SK-N-SH (cell line): ENCODE results near the gene BLOC1S1. TPM values are rescaled to one million over a fixed set of nuclear protein-coding genes. Genes with fewer than 3 reads are reported as not detected.

Source experiments
- CTCF ChIA-PET: fragments of 300-600, 350-600 bp; formaldehyde crosslinking; extraction: SDS; loops from one replicate; lab custom pipeline; 2021; lab: Yijun Ruan, JAX
- POLR2A ChIA-PET: fragments of 350-600 bp; sonication (Branson Sonifier 250); formaldehyde crosslinking; extraction: SDS; loops from one replicate; lab custom pipeline; 2020; ENCODE audit warnings: antibody characterized with exemption, inconsistent platforms; lab: Yijun Ruan, JAX
- DNase-seq: peaks from one replicate; pipeline ENCODE4 v3.0.0; 2012
- H2AFZ ChIP-seq: fragments of 200-600 bp; sonication (generic); 2 replicates; pipeline ENCODE4 v1.8.1; 2016; ENCODE audit warnings: antibody characterized with exemption, mild to moderate bottlenecking, low read depth
- H3F3A ChIP-seq: fragments of 200-600 bp; sonication (generic); replicated peaks from 2 replicates; pipeline ENCODE3; 2016; ENCODE audit warnings: antibody characterized with exemption, mild to moderate bottlenecking; ENCODE audit not compliant: insufficient read depth
- H3K27ac ChIP-seq, 2 experiments: fragments of 200-500 bp in 1 of 2; fragments of 200-600 bp in 1 of 2; sonication (Bioruptor generic) in 1 of 2; sonication (generic), shearing (Covaris generic) in 1 of 2; 2 replicates each; pipeline versions ENCODE4 v1.5.1 to v1.6.1; 2014 to 2016; ENCODE audit warnings: low read depth in 2 of 2, inconsistent platforms in 1 of 2, low read length in 1 of 2, mild to moderate bottlenecking in 1 of 2, mixed read lengths in 1 of 2
- H3K27me3 ChIP-seq: fragments of 200-600 bp; sonication (generic), shearing (Covaris generic); 2 replicates; pipeline ENCODE4 v1.6.1; 2016; ENCODE audit warnings: mixed run types; ENCODE audit not compliant: insufficient read depth
- H3K36me3 ChIP-seq, 2 experiments: fragments of 200-500 bp in 1 of 2; fragments of 200-600 bp in 1 of 2; sonication (Bioruptor generic) in 1 of 2; sonication (generic) in 1 of 2; replicated peaks in 1 of 2; 2 replicates each; pipeline versions ENCODE3 to v1.5.1; 2014 to 2016; ENCODE audit warnings: low read length in 1 of 2, mild to moderate bottlenecking in 1 of 2; ENCODE audit not compliant: insufficient read depth in 2 of 2, control insufficient read depth in 1 of 2
- H3K4me1 ChIP-seq, 2 experiments: fragments of 200-500 bp in 1 of 2; fragments of 200-600 bp in 1 of 2; sonication (Bioruptor generic) in 1 of 2; sonication (generic), shearing (Covaris generic) in 1 of 2; 2 replicates each; pipeline versions ENCODE4 v1.5.1 to v1.6.1; 2014 to 2016; ENCODE audit warnings: low read depth in 1 of 2, low read length in 1 of 2, mixed run types in 1 of 2; ENCODE audit not compliant: insufficient read depth in 2 of 2, control insufficient read depth in 1 of 2
- H3K4me2 ChIP-seq: fragments of 200-600 bp; sonication (generic), shearing (Covaris generic); 2 replicates; pipeline ENCODE4 v1.6.1; 2017; ENCODE audit warnings: mixed run types
- H3K4me3 ChIP-seq, 2 experiments: fragments of 200-500 bp in 1 of 2; fragments of 200-600 bp in 1 of 2; sonication (Bioruptor generic) in 1 of 2; sonication (generic), shearing (Covaris generic) in 1 of 2; 2 replicates each; pipeline versions ENCODE4 v1.5.1 to v1.8.1; 2014 to 2016; ENCODE audit warnings: low read depth in 2 of 2, inconsistent platforms in 1 of 2, low read length in 1 of 2, mild to moderate bottlenecking in 1 of 2, mixed read lengths in 1 of 2, moderate library complexity in 1 of 2
- H3K79me2 ChIP-seq: fragments of 200-600 bp; sonication (generic); 2 replicates; pipeline ENCODE4 v1.8.1; 2017; ENCODE audit warnings: mild to moderate bottlenecking; ENCODE audit not compliant: insufficient read depth
- H3K9ac ChIP-seq: fragments of 200-600 bp; sonication (generic); 2 replicates; pipeline ENCODE4 v1.6.1; 2017; ENCODE audit warnings: mixed run types
- H3K9me2 ChIP-seq: fragments of 200-600 bp; sonication (generic); 2 replicates; pipeline ENCODE4 v1.6.1; 2017; ENCODE audit warnings: mixed run types
- H3K9me3 ChIP-seq: fragments of 200-600 bp; sonication (generic); 2 replicates; pipeline ENCODE4 v1.6.1; 2017; ENCODE audit warnings: mixed run types, mild to moderate bottlenecking, moderate library complexity
- H4K20me1 ChIP-seq: fragments of 200-600 bp; sonication (generic); 2 replicates; pipeline ENCODE4 v1.6.1; 2017; ENCODE audit warnings: mild to moderate bottlenecking, mixed run types; ENCODE audit not compliant: insufficient read depth
- ELF1 ChIP-seq: IDR thresholded peaks from 2 replicates; pipeline ENCODE4 v1.4.0; 2012
- NRF1 ChIP-seq: IDR thresholded peaks from 2 replicates; pipeline ENCODE4 v1.6.1; 2012; ENCODE audit warnings: low read depth, mild to moderate bottlenecking, low read length
- POLR2AphosphoS5 ChIP-seq: IDR thresholded peaks from 2 replicates; pipeline ENCODE4 v1.6.1; 2012; ENCODE audit warnings: low read depth, low read length
- RAD21 ChIP-seq: IDR thresholded peaks from 2 replicates; pipeline ENCODE4 v1.6.1; 2012; ENCODE audit warnings: mild to moderate bottlenecking, low read length
- RFX5 ChIP-seq: IDR thresholded peaks from 2 replicates; pipeline ENCODE4 v1.6.1; 2012; ENCODE audit warnings: mild to moderate bottlenecking, improper control_type of control experiment, low read length
- TAF1 ChIP-seq: IDR thresholded peaks from 2 replicates; pipeline ENCODE4 v1.6.1; 2012; ENCODE audit warnings: low read depth, mild to moderate bottlenecking, low read length, moderate library complexity, borderline replicate concordance
- YY1 ChIP-seq: IDR thresholded peaks from 2 replicates; pipeline ENCODE4 v1.4.0; 2012; ENCODE audit warnings: low read depth, mild to moderate bottlenecking
- WGBS: methylation state at CpG from one replicate; pipeline ENCODE4 v1.1.6; 2017; ENCODE audit warnings: low lambda C conversion rate; 5-methylcytosine and 5-hydroxymethylcytosine counted together
- polyA plus RNA-seq, 3 experiments: library from polyadenylated mRNA; depleted of rRNA; stranded (reverse); fragments of >200 nt; gene quantifications; 2 replicates each; pipeline ENCODE4 v1.2.3, GENCODE V29; 2012
- TF ChIP-seq, protein P1 (sequence below): IDR thresholded peaks from 2 replicates; pipeline ENCODE4 v1.4.0; 2012; ENCODE audit warnings: low read depth, borderline replicate concordance
- TF ChIP-seq, protein P2 (sequence below): IDR thresholded peaks from 2 replicates; pipeline ENCODE4 v1.6.1; 2012; ENCODE audit warnings: mild to moderate bottlenecking, low read depth, low read length, moderate library complexity
- TF ChIP-seq, protein P3 (sequence below): IDR thresholded peaks from 2 replicates; pipeline ENCODE4 v1.4.0; 2012; ENCODE audit warnings: low read depth
- TF ChIP-seq, protein P4 (sequence below): fragments of 200-600 bp; sonication (generic); IDR thresholded peaks from 2 replicates; pipeline ENCODE4 v1.6.1; 2017; ENCODE audit warnings: antibody characterized with exemption, mild to moderate bottlenecking, moderate library complexity

BLOC1S1 gene
- polyA plus RNA-seq, 1 of the 3 experiments (the other 2 are of a cell fraction), result 331 TPM

DNA sequence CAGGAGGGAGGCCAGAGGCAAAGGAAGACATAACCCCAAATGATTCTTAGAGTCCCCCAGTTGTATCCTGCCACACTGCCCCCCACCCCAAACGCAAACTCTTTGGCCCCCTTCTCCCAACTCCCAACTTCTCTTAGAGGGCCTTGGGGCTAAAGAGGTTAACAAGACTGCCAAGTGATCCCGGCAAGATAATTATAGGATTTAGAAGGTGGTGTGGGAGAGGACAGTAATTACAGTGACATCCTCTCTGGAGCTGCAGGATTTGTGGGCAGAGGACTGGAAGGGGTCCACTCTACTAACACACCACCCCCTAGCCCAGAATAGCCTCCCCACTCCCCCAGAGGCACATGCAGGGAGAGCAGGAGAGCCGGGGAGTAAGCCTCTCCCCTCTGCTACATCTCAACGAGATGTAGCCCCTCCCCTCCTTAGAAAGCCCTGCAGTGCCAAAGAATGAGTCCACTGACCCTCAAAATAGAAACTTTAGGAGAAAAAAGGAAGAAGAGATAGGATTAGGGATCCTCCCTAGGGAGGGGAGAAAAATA lies 21.8 kb downstream of the BLOC1S1 start:
- H3K27me3 ChIP-seq, result no peaks in the 10 kb centered on the region
- H3K79me2 ChIP-seq, result no peaks in the 10 kb centered on the region
- ChIA-PET POLR2A (interaction anchor here (0.7 to 2.0 kb wide), 10 partner anchors 8 to 194 kb away, joined by 3 to 12 read pairs (median 4); partner anchors contain the start of genes CD63, DNAJC14, ORMDL2 and SARNP), CTCF (interaction anchor here (0.5 to 14.4 kb wide), 40 partner anchors 9 to 549 kb away, joined by 3 to 358 read pairs (median 7); partner anchors contain the start of genes BLOC1S1, CD63, DNAJC14 and ORMDL2)
- H3F3A ChIP-seq, result peaks cover 17% of the 10 kb centered on the region
- peak overlapping the region; percentile 99 for H3K4me2 ChIP-seq
- H3K27ac ChIP-seq, result peak overlapping the region; percentile 80 to 83; a peak in 3 of 4 replicates
- H3K9me3 ChIP-seq, result no peaks in the 10 kb centered on the region
- H2AFZ ChIP-seq, result peak overlapping the region; percentile 100
- peaks cover 9 to 24% of the 10 kb centered on the region in 2 experiments; a peak in 3 of 4 replicates for H3K4me1 ChIP-seq
- H4K20me1 ChIP-seq, result no peaks in the 10 kb centered on the region
- H3K36me3 ChIP-seq, result no peaks in the 10 kb centered on the region
- TF ChIP-seq TAF1 (no peak), ELF1 (no peak), YY1 (no peak), RAD21 (no peak), NRF1 (no peak), RFX5 (no peak), POLR2AphosphoS5 (no peak)
- TF ChIP-seq, protein P1, sequence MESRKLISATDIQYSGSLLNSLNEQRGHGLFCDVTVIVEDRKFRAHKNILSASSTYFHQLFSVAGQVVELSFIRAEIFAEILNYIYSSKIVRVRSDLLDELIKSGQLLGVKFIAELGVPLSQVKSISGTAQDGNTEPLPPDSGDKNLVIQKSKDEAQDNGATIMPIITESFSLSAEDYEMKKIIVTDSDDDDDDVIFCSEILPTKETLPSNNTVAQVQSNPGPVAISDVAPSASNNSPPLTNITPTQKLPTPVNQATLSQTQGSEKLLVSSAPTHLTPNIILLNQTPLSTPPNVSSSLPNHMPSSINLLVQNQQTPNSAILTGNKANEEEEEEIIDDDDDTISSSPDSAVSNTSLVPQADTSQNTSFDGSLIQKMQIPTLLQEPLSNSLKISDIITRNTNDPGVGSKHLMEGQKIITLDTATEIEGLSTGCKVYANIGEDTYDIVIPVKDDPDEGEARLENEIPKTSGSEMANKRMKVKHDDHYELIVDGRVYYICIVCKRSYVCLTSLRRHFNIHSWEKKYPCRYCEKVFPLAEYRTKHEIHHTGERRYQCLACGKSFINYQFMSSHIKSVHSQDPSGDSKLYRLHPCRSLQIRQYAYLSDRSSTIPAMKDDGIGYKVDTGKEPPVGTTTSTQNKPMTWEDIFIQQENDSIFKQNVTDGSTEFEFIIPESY, result no peak
- TF ChIP-seq, protein P2, sequence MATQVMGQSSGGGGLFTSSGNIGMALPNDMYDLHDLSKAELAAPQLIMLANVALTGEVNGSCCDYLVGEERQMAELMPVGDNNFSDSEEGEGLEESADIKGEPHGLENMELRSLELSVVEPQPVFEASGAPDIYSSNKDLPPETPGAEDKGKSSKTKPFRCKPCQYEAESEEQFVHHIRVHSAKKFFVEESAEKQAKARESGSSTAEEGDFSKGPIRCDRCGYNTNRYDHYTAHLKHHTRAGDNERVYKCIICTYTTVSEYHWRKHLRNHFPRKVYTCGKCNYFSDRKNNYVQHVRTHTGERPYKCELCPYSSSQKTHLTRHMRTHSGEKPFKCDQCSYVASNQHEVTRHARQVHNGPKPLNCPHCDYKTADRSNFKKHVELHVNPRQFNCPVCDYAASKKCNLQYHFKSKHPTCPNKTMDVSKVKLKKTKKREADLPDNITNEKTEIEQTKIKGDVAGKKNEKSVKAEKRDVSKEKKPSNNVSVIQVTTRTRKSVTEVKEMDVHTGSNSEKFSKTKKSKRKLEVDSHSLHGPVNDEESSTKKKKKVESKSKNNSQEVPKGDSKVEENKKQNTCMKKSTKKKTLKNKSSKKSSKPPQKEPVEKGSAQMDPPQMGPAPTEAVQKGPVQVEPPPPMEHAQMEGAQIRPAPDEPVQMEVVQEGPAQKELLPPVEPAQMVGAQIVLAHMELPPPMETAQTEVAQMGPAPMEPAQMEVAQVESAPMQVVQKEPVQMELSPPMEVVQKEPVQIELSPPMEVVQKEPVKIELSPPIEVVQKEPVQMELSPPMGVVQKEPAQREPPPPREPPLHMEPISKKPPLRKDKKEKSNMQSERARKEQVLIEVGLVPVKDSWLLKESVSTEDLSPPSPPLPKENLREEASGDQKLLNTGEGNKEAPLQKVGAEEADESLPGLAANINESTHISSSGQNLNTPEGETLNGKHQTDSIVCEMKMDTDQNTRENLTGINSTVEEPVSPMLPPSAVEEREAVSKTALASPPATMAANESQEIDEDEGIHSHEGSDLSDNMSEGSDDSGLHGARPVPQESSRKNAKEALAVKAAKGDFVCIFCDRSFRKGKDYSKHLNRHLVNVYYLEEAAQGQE, result no peak
- TF ChIP-seq, protein P3, sequence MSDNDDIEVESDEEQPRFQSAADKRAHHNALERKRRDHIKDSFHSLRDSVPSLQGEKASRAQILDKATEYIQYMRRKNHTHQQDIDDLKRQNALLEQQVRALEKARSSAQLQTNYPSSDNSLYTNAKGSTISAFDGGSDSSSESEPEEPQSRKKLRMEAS, result no peak
- TF ChIP-seq, protein P4, sequence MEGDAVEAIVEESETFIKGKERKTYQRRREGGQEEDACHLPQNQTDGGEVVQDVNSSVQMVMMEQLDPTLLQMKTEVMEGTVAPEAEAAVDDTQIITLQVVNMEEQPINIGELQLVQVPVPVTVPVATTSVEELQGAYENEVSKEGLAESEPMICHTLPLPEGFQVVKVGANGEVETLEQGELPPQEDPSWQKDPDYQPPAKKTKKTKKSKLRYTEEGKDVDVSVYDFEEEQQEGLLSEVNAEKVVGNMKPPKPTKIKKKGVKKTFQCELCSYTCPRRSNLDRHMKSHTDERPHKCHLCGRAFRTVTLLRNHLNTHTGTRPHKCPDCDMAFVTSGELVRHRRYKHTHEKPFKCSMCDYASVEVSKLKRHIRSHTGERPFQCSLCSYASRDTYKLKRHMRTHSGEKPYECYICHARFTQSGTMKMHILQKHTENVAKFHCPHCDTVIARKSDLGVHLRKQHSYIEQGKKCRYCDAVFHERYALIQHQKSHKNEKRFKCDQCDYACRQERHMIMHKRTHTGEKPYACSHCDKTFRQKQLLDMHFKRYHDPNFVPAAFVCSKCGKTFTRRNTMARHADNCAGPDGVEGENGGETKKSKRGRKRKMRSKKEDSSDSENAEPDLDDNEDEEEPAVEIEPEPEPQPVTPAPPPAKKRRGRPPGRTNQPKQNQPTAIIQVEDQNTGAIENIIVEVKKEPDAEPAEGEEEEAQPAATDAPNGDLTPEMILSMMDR, result no peak
- DNase-seq, result peak; percentile 37
- WGBS, result 11% methylated on average over 4 of the region's 4 CpGs
- peak overlapping the region; percentile 66 to 98 for H3K4me3 ChIP-seq
- H3K9ac ChIP-seq, result peak overlapping the region; percentile 70
- no peaks in the 10 kb centered on the region for H3K9me2 ChIP-seq
